ENCODE data around the gene LGALS1.

- TF ChIP-seq CTCF (IDR thresholded peaks at IDR 0.05) = no peak
- no peak for TF ChIP-seq POLR2A (IDR thresholded peaks at IDR 0.05)
These were observed 49.3 kb upstream of the LGALS1 start for GRCh38 chr22:37626144-37626543.

All from right lobe of liver (tissue), 4 donors.